Measurements from ENCODE around the gene SGMS2. TPM values are rescaled to one million over a fixed set of nuclear protein-coding genes. Genes with fewer than 3 reads are reported as not detected.

Gene SGMS2
- polyA plus RNA-seq, 1 experiment = 22.6 TPM

GRCh38 chr4:107828315-107829090, 3.8 kb downstream of the SGMS2 start:
- no peak for TF ChIP-seq CTCF (IDR thresholded peaks at IDR 0.05; ENCODE audit: insufficient read depth, low read depth, low read length)
- POLR2A ChIA-PET = no interaction called here
- no peak for DNase-seq (ENCODE audit: low read depth)
- CTCF ChIA-PET = interaction anchor here (0.9 kb wide), 1 partner anchor 84 kb away, joined by 3 read pairs; no protein-coding TSS in a partner anchor
- H3K4me3 ChIP-seq (ENCODE audit: low read depth, low read length) = no peak overlapping the region
- no peaks in the 10 kb centered on the region for H3K36me3 ChIP-seq (ENCODE audit: control insufficient read depth, insufficient read depth, low read length)
- H3K27me3 ChIP-seq (ENCODE audit: control insufficient read depth, insufficient read depth, low read length) = no peaks in the 10 kb centered on the region

GRCh38 chr4:107831140-107831539, 6.4 kb downstream of the SGMS2 start:
- TF ChIP-seq CTCF (IDR thresholded peaks at IDR 0.05; ENCODE audit: insufficient read depth, low read depth, low read length) = no peak
- H3K27me3 ChIP-seq (ENCODE audit: control insufficient read depth, insufficient read depth, low read length) = no peaks in the 10 kb centered on the region
- no peaks in the 10 kb centered on the region for H3K36me3 ChIP-seq (ENCODE audit: control insufficient read depth, insufficient read depth, low read length)
- POLR2A ChIA-PET = no interaction called here
- no peak overlapping the region for H3K4me3 ChIP-seq (ENCODE audit: low read depth, low read length)
- DNase-seq (ENCODE audit: low read depth) = no peak
- CTCF ChIA-PET = no interaction called here

GRCh38 chr4:107832275-107832807, 7.6 kb downstream of the SGMS2 start:
- DNase-seq (ENCODE audit: low read depth) = no peak
- H3K36me3 ChIP-seq (ENCODE audit: control insufficient read depth, insufficient read depth, low read length) = no peaks in the 10 kb centered on the region
- ChIA-PET POLR2A (no interaction called here), CTCF (interaction anchor here (0.7 kb wide), 1 partner anchor 76 kb away, joined by 3 read pairs; no protein-coding TSS in a partner anchor)
- no peak overlapping the region for H3K4me3 ChIP-seq (ENCODE audit: low read depth, low read length)
- no peak for TF ChIP-seq CTCF (IDR thresholded peaks at IDR 0.05; ENCODE audit: insufficient read depth, low read depth, low read length)
- H3K27me3 ChIP-seq (ENCODE audit: control insufficient read depth, insufficient read depth, low read length) = no peaks in the 10 kb centered on the region

- POLR2A ChIA-PET = interaction anchor here (0.6 kb wide), 1 partner anchor 70 kb away, joined by 3 read pairs; no protein-coding TSS in a partner anchor
Measured at GRCh38 chr4:107834241-107834794, 9.6 kb downstream of the SGMS2 start.

More at GRCh38 chr4:107834241-107834794, 9.6 kb downstream of the SGMS2 start:
- no peaks in the 10 kb centered on the region for H3K27me3 ChIP-seq (ENCODE audit: control insufficient read depth, insufficient read depth, low read length)
- DNase-seq (ENCODE audit: low read depth) = no peak
- H3K4me3 ChIP-seq (ENCODE audit: low read depth, low read length) = no peak overlapping the region
- no peaks in the 10 kb centered on the region for H3K36me3 ChIP-seq (ENCODE audit: control insufficient read depth, insufficient read depth, low read length)
- CTCF ChIA-PET = no interaction called here
- no peak for TF ChIP-seq CTCF (IDR thresholded peaks at IDR 0.05; ENCODE audit: insufficient read depth, low read depth, low read length)
